ENCODE measurements around the gene NID2. TPM values are rescaled to one million over a fixed set of nuclear protein-coding genes. Genes with fewer than 3 reads are reported as not detected.
A peak's percentile ranks its signal among the peaks of the same experiment; 100 is the strongest.

Gene NID2
- total RNA-seq, 1 experiment from 2014 or later: 6.6 TPM

- Histone ChIP-seq H3T11ph (ENCODE audit: low read length) (no peak within 1 kb of the TSS), H4K8ac (replicated peaks; ENCODE audit: insufficient read length, low read depth, low read length) (peak within 1 kb of the TSS; percentile 8), H3K56ac (ENCODE audit: insufficient read length, low read depth, low read length) (no peak within 1 kb of the TSS), H3K14ac (ENCODE audit: insufficient read depth, low read length) (peak within 1 kb of the TSS; percentile 97), H3K27ac (ENCODE audit: insufficient read length, low read depth, low read length) (peak within 1 kb of the TSS; percentile 14), H3K4me2 (ENCODE audit: insufficient read depth, insufficient read length, low read length) (peak within 1 kb of the TSS; percentile 98), H2BK12ac (ENCODE audit: insufficient read length, low read depth, low read length) (no peak within 1 kb of the TSS), H2AK5ac (ENCODE audit: insufficient read length, low read length) (no peak within 1 kb of the TSS), H3K23ac (ENCODE audit: insufficient read length, low read depth, low read length) (no peak within 1 kb of the TSS), H2BK5ac (ENCODE audit: insufficient read length, low read length) (no peak within 1 kb of the TSS), H3K79me1 (ENCODE audit: insufficient read depth, low read depth, low read length, poor library complexity, severe bottlenecking) (no peaks in the 10 kb centered on the region), H2AFZ (ENCODE audit: low read length) (no peak within 1 kb of the TSS), H3K79me2 (ENCODE audit: insufficient read depth, low read length) (peaks cover 8% of the 10 kb centered on the region; the same call in 1 of the 2 replicates), H4K20me1 (ENCODE audit: control insufficient read depth, insufficient read depth, insufficient read length) (no peaks in the 10 kb centered on the region), H3K9ac (ENCODE audit: extremely low read depth, insufficient read length, low read length) (peak within 1 kb of the TSS; percentile 98), H3K4ac (ENCODE audit: low read depth, low read length) (peak within 1 kb of the TSS; percentile 9; the same call in 1 of the 2 replicates), H2BK20ac (ENCODE audit: low read depth, low read length, poor library complexity, severe bottlenecking) (no peak within 1 kb of the TSS), H3K23me2 (ENCODE audit: insufficient read length, low read depth, low read length, poor library complexity, severe bottlenecking) (peaks cover 5% of the 10 kb centered on the region), H2BK120ac (ENCODE audit: low read depth, low read length, poor library complexity, severe bottlenecking) (no peak within 1 kb of the TSS), H3K18ac (ENCODE audit: insufficient read length, low read depth, low read length) (peak within 1 kb of the TSS; percentile 96), H2BK15ac (ENCODE audit: low read depth, low read length) (no peak within 1 kb of the TSS), H4K91ac (ENCODE audit: insufficient read length, low read depth, low read length) (no peak within 1 kb of the TSS), H3K27me3 (ENCODE audit: insufficient read depth, low read length) (no peaks in the 10 kb centered on the region), H4K5ac (ENCODE audit: insufficient read length, low read depth, low read length) (peak within 1 kb of the TSS; percentile 90), H3K9me3 (ENCODE audit: control insufficient read depth, low read depth, low read length) (no peaks in the 10 kb centered on the region), H3K4me1 (ENCODE audit: insufficient read depth, low read length) (no peaks in the 10 kb centered on the region)
- H3K36me3 Mint-ChIP-seq (ENCODE audit: insufficient read depth in 1 of 3, low read depth in 3 of 3): peaks cover 17 to 32% (median 29%) of the 10 kb centered on the region in 3 experiments; a peak in 6 of 7 replicates
- peak within 1 kb of the TSS; percentile 93 to 97 (median 95) for H3K27ac Mint-ChIP-seq
- peak within 1 kb of the TSS; percentile 87 to 98 for H3K4me3 Mint-ChIP-seq
- H3K27me3 Mint-ChIP-seq (ENCODE audit: low read depth): peaks cover 4% of the 10 kb centered on the region; the same call in 1 of the 2 replicates
- no CpG with 5 or more reads among the region's 72 CpGs for WGBS (ENCODE audit: extremely low coverage, insufficient read length, low lambda C conversion rate)
- no peak for TF ChIP-seq CTCF (conservative IDR thresholded peaks at IDR 0.05)
- peak; percentile 92 for DNase-seq
- no peaks in the 10 kb centered on the region for H3K9me3 Mint-ChIP-seq
- peaks cover 5 to 10% of the 10 kb centered on the region in 2 experiments for H3K4me1 Mint-ChIP-seq
Measured at GRCh38 chr14:51989293-51990234, 79.3 kb downstream of the NID2 start, which contains the start of gene RTRAF. RTRAF (plus strand) TSS chr14:51989546; CDS start chr14:51989640, 94 bp downstream.

All from H9 (cell line).